ENCODE data around the gene PSMA6.
"Not testable (repeated sequence)": the region's sequence is repeated elsewhere in the genome, so short reads cannot be mapped to it uniquely, and the experiment has no call there.

Gene PSMA6

GRCh38 chr14:35292051-35292769, at the start of gene PSMA6:
Gene PSMA6, plus strand, starts transcription at chr14:35292382. Its CDS starts 95 bp downstream, at chr14:35292477.
- H3K9ac ChIP-seq (ENCODE audit: low read depth, low read length), result peak within 1 kb of the TSS; percentile 95
- H3K27ac ChIP-seq (ENCODE audit: low read depth, low read length), result peak within 1 kb of the TSS; percentile 95
- no peaks in the 10 kb centered on the region for H3K27me3 ChIP-seq (ENCODE audit: control insufficient read depth, insufficient read depth, low read length)
- peak within 1 kb of the TSS; percentile 94 for H3K4me3 ChIP-seq (ENCODE audit: low read depth, low read length)
- H3K36me3 ChIP-seq (ENCODE audit: control insufficient read depth, insufficient read depth, low read length), result peaks cover 5% of the 10 kb centered on the region; the same call in 1 of the 2 replicates
- H3K9me3 ChIP-seq (ENCODE audit: control insufficient read depth, insufficient read depth, low read length), result no peaks in the 10 kb centered on the region
- peaks cover 10% of the 10 kb centered on the region; the same call in 1 of the 2 replicates for H3K4me1 ChIP-seq (ENCODE audit: control insufficient read depth, insufficient read depth, low read length)

GRCh38 chr14:35242599-35243311, 49.4 kb upstream of the PSMA6 start:
- Histone ChIP-seq H3K4me3 (ENCODE audit: low read depth, low read length) (no peak overlapping the region), H3K4me1 (ENCODE audit: control insufficient read depth, insufficient read depth, low read length) (0 out of 2 replicates have a peak, but pooled peaks cover 2% of the 10 kb centered on the region), H3K27me3 (ENCODE audit: control insufficient read depth, insufficient read depth, low read length) (no peaks in the 10 kb centered on the region), H3K9ac (ENCODE audit: low read depth, low read length) (no peak overlapping the region), H3K27ac (ENCODE audit: low read depth, low read length) (no peak overlapping the region), H3K36me3 (ENCODE audit: control insufficient read depth, insufficient read depth, low read length) (0 out of 2 replicates have a peak, but pooled peaks cover 3% of the 10 kb centered on the region), H3K9me3 (ENCODE audit: control insufficient read depth, insufficient read depth, low read length) (no peaks in the 10 kb centered on the region)

GRCh38 chr14:35243956-35244355, 48.2 kb upstream of the PSMA6 start:
- Histone ChIP-seq H3K27ac (ENCODE audit: low read depth, low read length) (no peak overlapping the region), H3K4me3 (ENCODE audit: low read depth, low read length) (no peak overlapping the region), H3K9me3 (ENCODE audit: control insufficient read depth, insufficient read depth, low read length) (no peaks in the 10 kb centered on the region), H3K27me3 (ENCODE audit: control insufficient read depth, insufficient read depth, low read length) (no peaks in the 10 kb centered on the region), H3K4me1 (ENCODE audit: control insufficient read depth, insufficient read depth, low read length) (0 out of 2 replicates have a peak, but pooled peaks cover 2% of the 10 kb centered on the region), H3K9ac (ENCODE audit: low read depth, low read length) (no peak overlapping the region), H3K36me3 (ENCODE audit: control insufficient read depth, insufficient read depth, low read length) (no peaks in the 10 kb centered on the region)

- no peaks in the 10 kb centered on the region for H3K27me3 ChIP-seq (ENCODE audit: control insufficient read depth, insufficient read depth, low read length)
- 0 out of 2 replicates have a peak, but pooled peaks cover 2% of the 10 kb centered on the region for H3K4me1 ChIP-seq (ENCODE audit: control insufficient read depth, insufficient read depth, low read length)
- H3K27ac ChIP-seq (ENCODE audit: low read depth, low read length), result no peak overlapping the region
- H3K4me3 ChIP-seq (ENCODE audit: low read depth, low read length), result no peak overlapping the region
- H3K36me3 ChIP-seq (ENCODE audit: control insufficient read depth, insufficient read depth, low read length), result no peaks in the 10 kb centered on the region
- H3K9me3 ChIP-seq (ENCODE audit: control insufficient read depth, insufficient read depth, low read length), result no peaks in the 10 kb centered on the region
- no peak overlapping the region for H3K9ac ChIP-seq (ENCODE audit: low read depth, low read length)
Measured at GRCh38 chr14:35244542-35244941, 47.6 kb upstream of the PSMA6 start.

GRCh38 chr14:35245051-35245450, 47.1 kb upstream of the PSMA6 start:
- no peak overlapping the region for H3K27ac ChIP-seq (ENCODE audit: low read depth, low read length)
- no peak overlapping the region for H3K9ac ChIP-seq (ENCODE audit: low read depth, low read length)
- 0 out of 2 replicates have a peak, but pooled peaks cover 2% of the 10 kb centered on the region for H3K4me1 ChIP-seq (ENCODE audit: control insufficient read depth, insufficient read depth, low read length)
- H3K9me3 ChIP-seq (ENCODE audit: control insufficient read depth, insufficient read depth, low read length), result no peaks in the 10 kb centered on the region
- H3K4me3 ChIP-seq (ENCODE audit: low read depth, low read length), result no peak overlapping the region
- no peaks in the 10 kb centered on the region for H3K27me3 ChIP-seq (ENCODE audit: control insufficient read depth, insufficient read depth, low read length)
- H3K36me3 ChIP-seq (ENCODE audit: control insufficient read depth, insufficient read depth, low read length), result no peaks in the 10 kb centered on the region

GRCh38 chr14:35247777-35248475, 44.3 kb upstream of the PSMA6 start:
- Histone ChIP-seq H3K27me3 (ENCODE audit: control insufficient read depth, insufficient read depth, low read length) (no peaks in the 10 kb centered on the region), H3K4me1 (ENCODE audit: control insufficient read depth, insufficient read depth, low read length) (0 out of 2 replicates have a peak, but pooled peaks cover 2% of the 10 kb centered on the region), H3K9me3 (ENCODE audit: control insufficient read depth, insufficient read depth, low read length) (no peaks in the 10 kb centered on the region), H3K36me3 (ENCODE audit: control insufficient read depth, insufficient read depth, low read length) (no peaks in the 10 kb centered on the region), H3K9ac (ENCODE audit: low read depth, low read length) (no peak overlapping the region), H3K27ac (ENCODE audit: low read depth, low read length) (no peak overlapping the region), H3K4me3 (ENCODE audit: low read depth, low read length) (no peak overlapping the region)

- Histone ChIP-seq H3K4me3 (ENCODE audit: low read depth, low read length) (no peak overlapping the region), H3K9ac (ENCODE audit: low read depth, low read length) (no peak overlapping the region), H3K9me3 (ENCODE audit: control insufficient read depth, insufficient read depth, low read length) (no peaks in the 10 kb centered on the region), H3K27me3 (ENCODE audit: control insufficient read depth, insufficient read depth, low read length) (no peaks in the 10 kb centered on the region), H3K36me3 (ENCODE audit: control insufficient read depth, insufficient read depth, low read length) (no peaks in the 10 kb centered on the region), H3K27ac (ENCODE audit: low read depth, low read length) (no peak overlapping the region), H3K4me1 (ENCODE audit: control insufficient read depth, insufficient read depth, low read length) (0 out of 2 replicates have a peak, but pooled peaks cover 2% of the 10 kb centered on the region)
Measured at GRCh38 chr14:35248476-35248788, 43.8 kb upstream of the PSMA6 start.

GRCh38 chr14:35250319-35250718, 41.9 kb upstream of the PSMA6 start:
- no peak overlapping the region for H3K27ac ChIP-seq (ENCODE audit: low read depth, low read length)
- H3K9me3 ChIP-seq (ENCODE audit: control insufficient read depth, insufficient read depth, low read length), result no peaks in the 10 kb centered on the region

GRCh38 chr14:35252451-35252868, 39.7 kb upstream of the PSMA6 start:
- no peaks in the 10 kb centered on the region for H3K27me3 ChIP-seq (ENCODE audit: control insufficient read depth, insufficient read depth, low read length)
- no peaks in the 10 kb centered on the region for H3K4me1 ChIP-seq (ENCODE audit: control insufficient read depth, insufficient read depth, low read length)
- no peak overlapping the region for H3K27ac ChIP-seq (ENCODE audit: low read depth, low read length)
- H3K9me3 ChIP-seq (ENCODE audit: control insufficient read depth, insufficient read depth, low read length), result no peaks in the 10 kb centered on the region
- H3K9ac ChIP-seq (ENCODE audit: low read depth, low read length), result no peak overlapping the region
- H3K4me3 ChIP-seq (ENCODE audit: low read depth, low read length), result no peak overlapping the region
- H3K36me3 ChIP-seq (ENCODE audit: control insufficient read depth, insufficient read depth, low read length), result no peaks in the 10 kb centered on the region

More at GRCh38 chr14:35250319-35250718, 41.9 kb upstream of the PSMA6 start:
- no peak overlapping the region for H3K9ac ChIP-seq (ENCODE audit: low read depth, low read length)
- no peak overlapping the region for H3K4me3 ChIP-seq (ENCODE audit: low read depth, low read length)
- H3K27me3 ChIP-seq (ENCODE audit: control insufficient read depth, insufficient read depth, low read length), result no peaks in the 10 kb centered on the region
- H3K36me3 ChIP-seq (ENCODE audit: control insufficient read depth, insufficient read depth, low read length), result no peaks in the 10 kb centered on the region
- H3K4me1 ChIP-seq (ENCODE audit: control insufficient read depth, insufficient read depth, low read length), result no peaks in the 10 kb centered on the region

- not testable (repeated sequence) for H3K4me3 ChIP-seq (ENCODE audit: low read depth, low read length); H3K4me1 ChIP-seq (ENCODE audit: control insufficient read depth, insufficient read depth, low read length); H3K9ac ChIP-seq (ENCODE audit: low read depth, low read length); H3K27me3 ChIP-seq (ENCODE audit: control insufficient read depth, insufficient read depth, low read length); H3K36me3 ChIP-seq (ENCODE audit: control insufficient read depth, insufficient read depth, low read length); H3K9me3 ChIP-seq (ENCODE audit: control insufficient read depth, insufficient read depth, low read length); H3K27ac ChIP-seq (ENCODE audit: low read depth, low read length)
Measured at GRCh38 chr14:35253056-35253455, 39.1 kb upstream of the PSMA6 start.
